SU-DHL-6 (cell line): Measurements from ENCODE around the gene VDAC2.

ENCODE experiments used
- H2AFZ ChIP-seq: fragments of 200-600 bp; sonication (generic); 2 replicates; pipeline ENCODE4 v1.6.1; 2014; ENCODE audit warnings: low read depth, mild to moderate bottlenecking, moderate library complexity, mixed read lengths, antibody characterized with exemption, low read length; ENCODE audit not compliant: severe bottlenecking
- H3F3A ChIP-seq: fragments of 200-600 bp; shearing (Covaris generic); 2 replicates; pipeline ENCODE4 v1.6.0; 2016; ENCODE audit warnings: antibody characterized with exemption, mild to moderate bottlenecking; ENCODE audit not compliant: insufficient read depth
- H3K27ac ChIP-seq: fragments of 200-600 bp; sonication (generic); 2 replicates; pipeline ENCODE4 v1.5.1; 2016; ENCODE audit warnings: low read depth, mild to moderate bottlenecking, low read length, moderate library complexity, mixed read lengths
- H3K27me3 ChIP-seq: fragments of 200-600 bp; sonication (generic), shearing (Covaris generic); 2 replicates; pipeline ENCODE4 v1.6.0; 2014; ENCODE audit warnings: mild to moderate bottlenecking, low read length
- H3K36me3 ChIP-seq: fragments of 200-600 bp; sonication (generic); 2 replicates; pipeline ENCODE4 v1.6.1; 2014; ENCODE audit warnings: mild to moderate bottlenecking, low read length, mixed read lengths
- H3K4me2 ChIP-seq: fragments of 300-600, 200-600 bp; shearing (Covaris generic), sonication (generic); 2 replicates; pipeline ENCODE4 v1.6.0; 2014; ENCODE audit warnings: low read length, low read depth, mild to moderate bottlenecking; ENCODE audit not compliant: poor library complexity, severe bottlenecking
- H3K4me3 ChIP-seq: fragments of 200-600 bp; sonication (generic); 2 replicates; pipeline ENCODE4 v1.5.1; 2014; ENCODE audit warnings: antibody characterized with exemption, low read length, mild to moderate bottlenecking, mixed read lengths; ENCODE audit not compliant: insufficient read depth, poor library complexity, severe bottlenecking
- H3K79me2 ChIP-seq: fragments of 200-600 bp; sonication (generic); 2 replicates; pipeline ENCODE4 v1.6.1; 2014; ENCODE audit warnings: mild to moderate bottlenecking, low read length, moderate library complexity; ENCODE audit not compliant: insufficient read depth
- H3K9ac ChIP-seq: fragments of 200-600 bp; sonication (generic); 2 replicates; pipeline ENCODE4 v1.7.0; 2014; ENCODE audit warnings: mild to moderate bottlenecking, low read length
- H3K9me2 ChIP-seq: fragments of 200-600 bp; sonication (generic); replicated peaks from 2 replicates; pipeline ENCODE4 v1.6.1; 2014; ENCODE audit warnings: low read length; ENCODE audit not compliant: insufficient read depth
- H3K9me3 ChIP-seq: fragments of 200-600 bp; sonication (generic); 2 replicates; pipeline ENCODE4 v1.6.1; 2014; ENCODE audit warnings: low read length, mixed read lengths; ENCODE audit not compliant: insufficient read depth
- H4K20me1 ChIP-seq: fragments of 200-600 bp; sonication (generic); 2 replicates; pipeline ENCODE4 v1.6.1; 2014; ENCODE audit warnings: low read depth, mild to moderate bottlenecking, antibody characterized with exemption, low read length, moderate library complexity, mixed read lengths
- CTCF ChIP-seq: fragments of 200-600 bp; sonication (generic); IDR thresholded peaks from one replicate; pipeline ENCODE4 v1.5.1; 2017; ENCODE audit warnings: antibody characterized with exemption, mild to moderate bottlenecking, low read length, moderate library complexity; ENCODE audit not compliant: insufficient read depth, poor library complexity, severe bottlenecking
- EZH2phosphoT487 ChIP-seq: fragments of 200-600 bp; sonication (generic), shearing (Covaris generic); conservative IDR thresholded peaks from 2 replicates; pipeline ENCODE4 v1.6.1; 2018; ENCODE audit warnings: mild to moderate bottlenecking, antibody characterized with exemption, low read length, moderate library complexity, mixed read lengths

The VDAC2 gene

DNA sequence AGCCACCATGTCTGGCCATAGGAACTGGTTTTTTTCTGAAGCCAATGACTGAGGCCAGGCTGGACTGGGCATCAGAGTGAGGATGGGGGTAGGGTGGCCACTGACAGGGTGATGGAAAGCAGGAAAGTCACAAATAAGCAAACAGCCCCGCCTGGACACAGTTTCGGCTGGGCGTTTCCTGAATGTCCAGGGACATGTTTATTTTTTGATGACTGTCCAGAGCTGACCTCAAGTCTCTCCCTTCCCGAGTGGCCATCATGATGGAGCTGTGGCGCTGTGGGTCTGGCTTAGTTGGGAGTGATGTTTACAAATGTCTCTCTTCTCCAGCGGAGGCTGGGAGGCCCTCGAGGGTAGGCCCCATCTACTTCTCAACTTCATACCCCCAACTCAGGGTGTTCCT, 62.3 kb downstream of the VDAC2 start:
- TF ChIP-seq CTCF (no peak), EZH2phosphoT487 (no peak)
- Histone ChIP-seq H3K36me3 (no peaks in the 10 kb centered on the region), H3F3A (no peaks in the 10 kb centered on the region), H3K27ac (no peak overlapping the region), H2AFZ (no peak overlapping the region), H3K9me3 (no peaks in the 10 kb centered on the region), H3K4me2 (no peak overlapping the region), H4K20me1 (no peaks in the 10 kb centered on the region), H3K9me2 (no peaks in the 10 kb centered on the region), H3K4me3 (no peak overlapping the region), H3K27me3 (no peaks in the 10 kb centered on the region), H3K9ac (no peak overlapping the region), H3K79me2 (no peaks in the 10 kb centered on the region)

GRCh38 chr10:75276069-75276872, 65.7 kb downstream of the VDAC2 start:
- H3F3A ChIP-seq = no peaks in the 10 kb centered on the region
- H4K20me1 ChIP-seq = no peaks in the 10 kb centered on the region
- no peaks in the 10 kb centered on the region for H3K36me3 ChIP-seq
- no peak overlapping the region for H3K4me2 ChIP-seq
- H3K27ac ChIP-seq = no peak overlapping the region
- TF ChIP-seq EZH2phosphoT487 (no peak), CTCF (no peak)
- H3K27me3 ChIP-seq = no peaks in the 10 kb centered on the region
- no peak overlapping the region for H3K4me3 ChIP-seq
- H3K9me3 ChIP-seq = no peaks in the 10 kb centered on the region
- H3K79me2 ChIP-seq = no peaks in the 10 kb centered on the region
- no peak overlapping the region for H3K9ac ChIP-seq
- H2AFZ ChIP-seq = no peak overlapping the region
- no peaks in the 10 kb centered on the region for H3K9me2 ChIP-seq

- Histone ChIP-seq H2AFZ (no peak overlapping the region), H3K27ac (no peak overlapping the region), H3K9ac (no peak overlapping the region), H3F3A (no peaks in the 10 kb centered on the region), H3K9me2 (no peaks in the 10 kb centered on the region), H3K4me2 (no peak overlapping the region), H3K79me2 (no peaks in the 10 kb centered on the region), H3K27me3 (no peaks in the 10 kb centered on the region), H4K20me1 (no peaks in the 10 kb centered on the region), H3K36me3 (no peaks in the 10 kb centered on the region), H3K9me3 (no peaks in the 10 kb centered on the region), H3K4me3 (no peak overlapping the region)
- no peak for TF ChIP-seq CTCF
- TF ChIP-seq EZH2phosphoT487 = no peak
Measured at GRCh38 chr10:75280236-75280635, 69.6 kb downstream of the VDAC2 start.
